Upper lobe of left lung (tissue), 6 donors: ENCODE data around the gene LDB2. TPM values are rescaled to one million over a fixed set of nuclear protein-coding genes. Genes with fewer than 3 reads are reported as not detected.

Source experiments
- ATAC-seq, 2 donors: fragments of 200-7000 bp; cut with Tn5 transposase; one replicate each; pipeline ENCODE4 v1.9.1; 2022; ENCODE audit warnings: mild to moderate bottlenecking in 2 of 2, moderate library complexity in 2 of 2; ENCODE audit not compliant: low FRiP score in 2 of 2
- DNase-seq, 2 donors: peaks; one replicate each; pipeline ENCODE4 v3.0.0-alpha.2; 2019 to 2020
- H3K27ac ChIP-seq, 4 donors: fragments of 200-600 bp; sonication (generic); one replicate each; pipeline ENCODE4 v1.5.1; 2016 to 2019
- H3K27me3 ChIP-seq, 4 donors: fragments of 200-600 bp; sonication (generic); one replicate each; pipeline ENCODE4 v1.5.1; 2017 to 2019
- H3K36me3 ChIP-seq, 4 donors: fragments of 200-600 bp; sonication (generic); one replicate each; pipeline ENCODE4 v1.5.1; 2016 to 2019
- H3K4me1 ChIP-seq, 4 donors: fragments of 200-600 bp; sonication (generic); one replicate each; pipeline ENCODE4 v1.5.1; 2018 to 2019
- H3K4me3 ChIP-seq, 4 donors: fragments of 200-600 bp; sonication (generic); one replicate each; pipeline ENCODE4 v1.5.1; 2017 to 2019; ENCODE audit warnings: mild to moderate bottlenecking in 2 of 4, moderate library complexity in 1 of 4
- H3K9me3 ChIP-seq, 4 donors: fragments of 200-600 bp; sonication (generic); one replicate each; pipeline ENCODE4 v1.5.1; 2018 to 2019
- EP300 ChIP-seq, 4 donors: sonication (generic); formaldehyde crosslinking; IDR thresholded peaks; one replicate each; pipeline ENCODE4 v1.5.1; 2017; ENCODE audit warnings: antibody characterized with exemption in 4 of 4, control low read depth in 2 of 4
- POLR2A ChIP-seq, 4 donors: fragments of 450-650 bp; IDR thresholded peaks; one replicate each; pipeline ENCODE4 v1.5.1; 2016 to 2017; ENCODE audit warnings: antibody characterized with exemption in 4 of 4, mild to moderate bottlenecking in 2 of 4
- POLR2AphosphoS5 ChIP-seq, 2 donors: sonication (generic); formaldehyde crosslinking; IDR thresholded peaks; one replicate each; pipeline ENCODE4 v1.5.1; 2017; ENCODE audit warnings: antibody characterized with exemption in 2 of 2
- WGBS, 2 donors: methylation state at CpG; one replicate each; pipeline ENCODE4 v1.1.5; 2017 to 2018; 5-methylcytosine and 5-hydroxymethylcytosine counted together
- total RNA-seq, 6 donors: library from RNA; depleted of rRNA in 4 of 6; stranded (reverse); fragments of >200 nt in 4 of 6; gene quantifications; one replicate each; pipeline versions ENCODE4 v1.1.0 to v1.2.1, GENCODE V29; 2016 to 2021
- TF ChIP-seq, protein P1 (sequence below), 6 experiments: fragments of 450-650 bp in 4 of 6; fragments of 200-600 bp in 2 of 6; sonication (generic) in 2 of 6; IDR thresholded peaks; one replicate each; pipeline ENCODE4 v1.5.1; 2016 to 2019; ENCODE audit warnings: antibody characterized with exemption in 6 of 6
- donor health status: DM: no; HTN: no; CAD: no; lungs with moderate emphysema.
- donor health status: DM: no; HTN: yes; CAD: no; lungs with severe emphysema.

Gene LDB2
- total RNA-seq, 6 donors from 2014 or later: 34.6 to 94.4 (median 45.9) TPM

DNA sequence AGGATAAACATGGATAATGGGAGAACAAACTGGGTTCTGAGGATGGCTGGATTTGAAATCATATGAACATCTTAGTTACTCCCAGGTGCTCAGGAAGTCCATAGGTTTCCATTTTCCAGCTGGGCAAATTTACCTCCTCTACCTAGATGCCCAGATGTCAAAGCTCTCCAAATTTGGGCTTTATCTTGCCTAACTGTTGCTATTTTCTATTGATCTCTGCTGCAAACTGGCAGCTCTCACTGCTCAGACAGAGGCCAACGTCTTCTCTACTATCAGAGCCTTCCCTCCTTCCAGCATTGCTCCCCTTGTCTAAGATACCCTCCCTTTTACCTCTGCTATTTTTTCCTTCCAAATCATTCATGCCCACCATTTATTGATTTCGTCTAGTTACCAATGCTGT is 62.1 kb downstream of the LDB2 start:
- H3K27me3 ChIP-seq: no peaks in the 10 kb centered on the region
- TF ChIP-seq EP300 (IDR thresholded peaks at IDR 0.05) (no peak), POLR2AphosphoS5 (IDR thresholded peaks at IDR 0.05) (no peak), POLR2A (IDR thresholded peaks at IDR 0.05) (no peak)
- TF ChIP-seq, protein P1, sequence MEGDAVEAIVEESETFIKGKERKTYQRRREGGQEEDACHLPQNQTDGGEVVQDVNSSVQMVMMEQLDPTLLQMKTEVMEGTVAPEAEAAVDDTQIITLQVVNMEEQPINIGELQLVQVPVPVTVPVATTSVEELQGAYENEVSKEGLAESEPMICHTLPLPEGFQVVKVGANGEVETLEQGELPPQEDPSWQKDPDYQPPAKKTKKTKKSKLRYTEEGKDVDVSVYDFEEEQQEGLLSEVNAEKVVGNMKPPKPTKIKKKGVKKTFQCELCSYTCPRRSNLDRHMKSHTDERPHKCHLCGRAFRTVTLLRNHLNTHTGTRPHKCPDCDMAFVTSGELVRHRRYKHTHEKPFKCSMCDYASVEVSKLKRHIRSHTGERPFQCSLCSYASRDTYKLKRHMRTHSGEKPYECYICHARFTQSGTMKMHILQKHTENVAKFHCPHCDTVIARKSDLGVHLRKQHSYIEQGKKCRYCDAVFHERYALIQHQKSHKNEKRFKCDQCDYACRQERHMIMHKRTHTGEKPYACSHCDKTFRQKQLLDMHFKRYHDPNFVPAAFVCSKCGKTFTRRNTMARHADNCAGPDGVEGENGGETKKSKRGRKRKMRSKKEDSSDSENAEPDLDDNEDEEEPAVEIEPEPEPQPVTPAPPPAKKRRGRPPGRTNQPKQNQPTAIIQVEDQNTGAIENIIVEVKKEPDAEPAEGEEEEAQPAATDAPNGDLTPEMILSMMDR (IDR thresholded peaks at IDR 0.05): no peak
- 76 to 85% methylated on average over 2 of the region's 2 CpGs for WGBS, 2 donors
- H3K36me3 ChIP-seq: peaks cover 0 to 4% (median 0%) of the 10 kb centered on the region in 4 donors
- H3K4me3 ChIP-seq: no peak overlapping the region
- H3K9me3 ChIP-seq: no peaks in the 10 kb centered on the region
- no peaks in the 10 kb centered on the region for H3K4me1 ChIP-seq
- ATAC-seq (no peak), DNase-seq (no peak)
- no peak overlapping the region for H3K27ac ChIP-seq

DNA sequence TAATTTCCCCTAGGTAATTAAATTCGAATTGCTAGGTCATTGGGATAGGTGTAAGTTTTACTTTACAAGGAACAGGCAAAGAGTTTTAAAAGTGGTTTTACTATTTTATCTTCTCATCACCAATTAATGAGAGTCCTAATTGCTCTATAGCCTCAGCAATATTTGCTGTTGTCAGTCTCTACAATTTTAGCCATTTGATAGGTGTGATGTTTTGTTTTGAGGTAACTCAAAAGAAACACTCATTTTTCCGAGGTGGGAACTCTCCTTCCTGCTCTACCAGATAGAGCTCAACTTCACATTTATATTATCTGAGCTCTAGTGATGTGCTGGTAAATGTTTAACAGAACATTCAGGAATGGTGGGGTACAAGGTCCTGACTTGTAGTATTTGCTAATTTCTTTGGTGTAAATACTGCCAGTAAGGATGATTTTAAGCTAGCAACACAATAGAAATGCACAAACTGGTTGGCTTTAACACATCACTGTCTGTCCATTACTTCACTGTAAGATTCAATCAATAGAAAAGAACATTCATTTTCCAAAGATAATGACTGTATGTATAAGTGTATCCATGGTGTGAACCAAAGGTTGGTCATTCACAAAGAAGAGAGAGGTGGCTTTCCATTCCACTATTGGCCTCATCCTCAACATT is 62.7 kb downstream of the LDB2 start:
- Histone ChIP-seq H3K36me3 (peaks cover 0 to 2% (median 0%) of the 10 kb centered on the region in 4 donors), H3K27ac (no peak overlapping the region), H3K9me3 (no peaks in the 10 kb centered on the region), H3K27me3 (no peaks in the 10 kb centered on the region), H3K4me1 (no peaks in the 10 kb centered on the region), H3K4me3 (no peak overlapping the region)
- no peak for TF ChIP-seq POLR2A (IDR thresholded peaks at IDR 0.05)
- TF ChIP-seq EP300 (IDR thresholded peaks at IDR 0.05): no peak
- TF ChIP-seq POLR2AphosphoS5 (IDR thresholded peaks at IDR 0.05): no peak
- TF ChIP-seq, protein P1 (IDR thresholded peaks at IDR 0.05): no peak
- DNase-seq (no peak), ATAC-seq (no peak)
- WGBS, 2 donors: 73 to 85% methylated on average over 2 of the region's 2 CpGs

DNA sequence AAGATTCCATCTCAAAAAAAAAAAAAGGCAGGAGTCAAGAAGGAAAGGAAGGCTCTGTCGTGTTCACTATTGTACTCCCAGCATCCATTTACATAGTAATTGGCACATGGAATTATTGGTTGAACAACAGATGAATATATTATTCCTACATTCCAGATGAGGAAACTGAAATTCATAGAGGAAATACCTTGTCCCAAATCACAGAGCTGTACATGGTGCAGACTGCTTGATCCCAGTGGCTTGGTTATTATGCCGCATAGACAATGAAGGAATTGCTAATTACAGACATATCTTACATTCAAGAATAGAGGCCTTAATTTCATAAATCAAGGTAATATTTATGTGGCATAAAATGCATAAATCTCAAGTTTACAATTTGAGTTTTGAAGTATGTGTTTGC is 63.6 kb downstream of the LDB2 start:
- DNase-seq: no peak
- Histone ChIP-seq H3K4me1 (no peaks in the 10 kb centered on the region), H3K36me3 (no peaks in the 10 kb centered on the region), H3K4me3 (no peak overlapping the region), H3K9me3 (no peaks in the 10 kb centered on the region), H3K27me3 (no peaks in the 10 kb centered on the region), H3K27ac (no peak overlapping the region)
- ATAC-seq: no peak
- TF ChIP-seq POLR2AphosphoS5 (IDR thresholded peaks at IDR 0.05) (no peak), POLR2A (IDR thresholded peaks at IDR 0.05) (no peak), EP300 (IDR thresholded peaks at IDR 0.05) (no peak)
- TF ChIP-seq, protein P1 (IDR thresholded peaks at IDR 0.05): no peak
- WGBS, 2 donors: 89 to 91% methylated on average over 2 of the region's 2 CpGs

DNA sequence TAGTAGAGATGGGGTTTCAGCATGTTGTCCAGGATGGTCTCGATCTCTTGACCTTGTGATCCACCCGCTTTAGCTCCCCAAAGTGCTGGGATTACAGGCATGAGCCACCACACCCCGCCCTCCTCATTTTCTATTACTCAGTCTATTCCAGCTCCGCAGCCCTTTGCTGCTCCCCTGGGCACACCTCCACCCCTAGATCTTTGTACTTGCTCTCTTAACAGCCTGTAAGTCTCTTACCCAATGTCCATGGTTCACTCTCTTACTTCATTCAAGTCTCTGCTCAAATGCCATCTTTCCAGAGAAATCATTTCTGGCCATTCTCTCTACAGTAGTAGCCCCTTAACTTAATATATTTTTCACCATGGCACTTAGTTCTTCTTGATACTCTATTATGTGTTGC is 64.7 kb downstream of the LDB2 start:
- H3K36me3 ChIP-seq: no peaks in the 10 kb centered on the region
- no peaks in the 10 kb centered on the region for H3K9me3 ChIP-seq
- WGBS, 2 donors: 89 to 96% methylated on average over 4 of the region's 4 CpGs
- no peaks in the 10 kb centered on the region for H3K27me3 ChIP-seq
- TF ChIP-seq POLR2AphosphoS5 (IDR thresholded peaks at IDR 0.05): no peak
- TF ChIP-seq, protein P1 (IDR thresholded peaks at IDR 0.05): no peak
- no peak for TF ChIP-seq EP300 (IDR thresholded peaks at IDR 0.05)
- TF ChIP-seq POLR2A (IDR thresholded peaks at IDR 0.05): no peak
- no peak for ATAC-seq
- no peak for DNase-seq
- H3K4me3 ChIP-seq: no peak overlapping the region
- no peaks in the 10 kb centered on the region for H3K4me1 ChIP-seq
- H3K27ac ChIP-seq: peak overlapping the region in 1 of 4 donors; percentile 27

DNA sequence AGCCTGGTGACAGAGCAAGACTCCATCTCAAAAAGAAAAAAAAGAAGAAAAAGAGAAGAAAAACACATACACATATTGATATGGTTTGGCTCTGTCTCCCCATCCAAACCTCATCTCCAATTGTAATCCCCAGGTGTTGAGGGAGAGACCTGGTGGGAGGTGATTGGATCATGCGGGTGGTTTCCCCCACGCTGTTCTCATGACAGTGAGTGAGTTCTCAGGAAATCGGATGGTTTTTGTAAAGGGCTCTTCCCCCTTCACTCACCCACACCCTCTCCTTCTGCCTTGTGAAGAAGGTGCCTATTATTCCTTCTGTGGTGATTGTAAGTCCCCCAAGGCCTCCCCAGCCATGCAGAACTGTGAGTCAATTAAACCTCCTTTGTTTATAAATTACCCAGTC is 68.4 kb downstream of the LDB2 start:
- peak overlapping the region in 1 of 4 donors; percentile 30 for H3K27ac ChIP-seq
- no peaks in the 10 kb centered on the region for H3K27me3 ChIP-seq
- ATAC-seq (no peak), DNase-seq (no peak)
- 84 to 90% methylated on average over 3 of the region's 3 CpGs for WGBS, 2 donors
- H3K4me1 ChIP-seq: peaks cover 0 to 9% (median 2%) of the 10 kb centered on the region in 4 donors
- no peak overlapping the region for H3K4me3 ChIP-seq
- H3K36me3 ChIP-seq: no peaks in the 10 kb centered on the region
- no peak for TF ChIP-seq EP300 (IDR thresholded peaks at IDR 0.05)
- TF ChIP-seq, protein P1 (IDR thresholded peaks at IDR 0.05): no peak
- H3K9me3 ChIP-seq: no peaks in the 10 kb centered on the region
